Neuronal stem cell (in vitro differentiated cells): ENCODE data around the gene NFKBIB.

Experiments
- DNase-seq: peaks from one replicate; pipeline ENCODE4 v3.0.0-alpha.2; 2013; ENCODE audit warnings: low spot score
- H2AFZ ChIP-seq: one replicate; pipeline ENCODE4 v1.6.1; 2013; ENCODE audit warnings: mild to moderate bottlenecking, low read length, inconsistent platforms
- H2AK5ac ChIP-seq: 2 replicates; pipeline ENCODE4 v1.6.1; 2013; ENCODE audit warnings: low read depth, mild to moderate bottlenecking, inconsistent platforms, low read length, moderate library complexity, mixed read lengths
- H2BK120ac ChIP-seq: 2 replicates; pipeline ENCODE4 v1.6.1; 2013; ENCODE audit warnings: low read depth, mild to moderate bottlenecking, inconsistent platforms, low read length, moderate library complexity, mixed read lengths
- H2BK12ac ChIP-seq: one replicate; pipeline ENCODE4 v1.6.1; 2013; ENCODE audit warnings: low read length, inconsistent platforms
- H2BK15ac ChIP-seq: 2 replicates; pipeline ENCODE4 v1.6.1; 2013; ENCODE audit warnings: mild to moderate bottlenecking, low read length, inconsistent platforms, mixed read lengths
- H2BK5ac ChIP-seq: one replicate; pipeline ENCODE4 v1.6.1; 2013; ENCODE audit warnings: inconsistent platforms, mild to moderate bottlenecking, low read length, moderate library complexity
- H3K14ac ChIP-seq: one replicate; pipeline ENCODE4 v1.6.1; 2013; ENCODE audit warnings: low read length, inconsistent platforms
- H3K18ac ChIP-seq: 2 replicates; pipeline ENCODE4 v1.6.1; 2013; ENCODE audit warnings: low read length, inconsistent platforms
- H3K23ac ChIP-seq: 2 replicates; pipeline ENCODE4 v1.6.1; 2013; ENCODE audit warnings: low read depth, mild to moderate bottlenecking, mixed read lengths, low read length, inconsistent platforms; ENCODE audit not compliant: poor library complexity
- H3K27ac ChIP-seq: replicated peaks from 3 replicates; pipeline ENCODE4 v1.5.1; 2013; ENCODE audit warnings: low read length, inconsistent platforms
- H3K27me3 ChIP-seq, 3 experiments: 2 replicates each; pipeline ENCODE4 v1.6.1; 2013; ENCODE audit warnings: low read length in 3 of 3, mild to moderate bottlenecking in 2 of 3, inconsistent platforms in 1 of 3, low read depth in 1 of 3, mixed read lengths in 1 of 3, moderate library complexity in 1 of 3; ENCODE audit not compliant: control insufficient read depth in 3 of 3, insufficient read depth in 3 of 3
- H3K36me3 ChIP-seq, 2 donors: replicated peaks in 1 of 2; 2 replicates each; pipeline ENCODE4 v1.6.1; 2013; ENCODE audit warnings: low read length in 2 of 2; ENCODE audit not compliant: control insufficient read depth in 2 of 2, insufficient read depth in 2 of 2
- H3K4ac ChIP-seq: 2 replicates; pipeline ENCODE4 v1.6.1; 2013; ENCODE audit warnings: inconsistent platforms, mild to moderate bottlenecking, low read length, moderate library complexity
- H3K4me1 ChIP-seq, 2 donors: 1 replicate in 1 of 2; 2 replicates in 1 of 2; pipeline ENCODE4 v1.6.1; 2013; ENCODE audit warnings: low read length in 2 of 2, low read depth in 1 of 2; ENCODE audit not compliant: control insufficient read depth in 2 of 2, insufficient read depth in 1 of 2
- H3K4me2 ChIP-seq: one replicate; pipeline ENCODE4 v1.6.1; 2013; ENCODE audit warnings: mild to moderate bottlenecking, low read length, inconsistent platforms; ENCODE audit not compliant: insufficient read depth, poor library complexity, severe bottlenecking
- H3K4me3 ChIP-seq, 2 donors: 2 replicates each; pipeline ENCODE4 v1.5.1; 2013; ENCODE audit warnings: low read length in 2 of 2, mild to moderate bottlenecking in 2 of 2, inconsistent platforms in 1 of 2, moderate library complexity in 1 of 2
- H3K79me1 ChIP-seq: one replicate; pipeline ENCODE4 v1.6.1; 2013; ENCODE audit warnings: low read depth, mild to moderate bottlenecking, inconsistent platforms, low read length, moderate library complexity
- H3K9ac ChIP-seq: one replicate; pipeline ENCODE4 v1.6.1; 2013; ENCODE audit warnings: mild to moderate bottlenecking, low read depth, low read length, inconsistent platforms; ENCODE audit not compliant: poor library complexity
- H3K9me3 ChIP-seq, 2 donors: replicated peaks in 1 of 2; 2 replicates each; pipeline versions ENCODE3 to v1.6.1; 2013; ENCODE audit warnings: low read length in 2 of 2, mild to moderate bottlenecking in 2 of 2, inconsistent platforms in 1 of 2, low read depth in 1 of 2, mixed read lengths in 1 of 2, moderate library complexity in 1 of 2; ENCODE audit not compliant: control insufficient read depth in 2 of 2, insufficient read depth in 1 of 2
- H4K8ac ChIP-seq: one replicate; pipeline ENCODE4 v1.6.1; 2013; ENCODE audit warnings: low read depth, mild to moderate bottlenecking, inconsistent platforms, low read length, moderate library complexity
- H4K91ac ChIP-seq: one replicate; pipeline ENCODE4 v1.6.1; 2013; ENCODE audit warnings: low read length, low read depth, mild to moderate bottlenecking, inconsistent platforms; ENCODE audit not compliant: poor library complexity
- WGBS, 2 donors: extraction: QIAGEN DNeasy Blood & Tissue Kit; methylation state at CpG; one replicate each; pipeline ENCODE4 v1.1.7; 2013; ENCODE audit warnings: missing lambda C conversion rate in 2 of 2, mixed read lengths in 1 of 2; ENCODE audit not compliant: insufficient read length in 2 of 2, insufficient replicate concordance in 1 of 2; ENCODE audit errors: extremely low coverage in 2 of 2; 5-methylcytosine and 5-hydroxymethylcytosine counted together

Gene NFKBIB

GRCh38 chr19:38944981-38945506 lies 45.3 kb downstream of the NFKBIB start:
- H3K4ac ChIP-seq, result no peak overlapping the region
- no peak overlapping the region for H3K23ac ChIP-seq
- no peak overlapping the region for H4K8ac ChIP-seq
- H2BK12ac ChIP-seq, result no peak overlapping the region
- H3K27ac ChIP-seq, result no peak overlapping the region
- H3K4me3 ChIP-seq, result no peak overlapping the region
- no peak overlapping the region for H2BK5ac ChIP-seq
- no peak overlapping the region for H4K91ac ChIP-seq
- H2BK15ac ChIP-seq, result no peak overlapping the region
- no peak overlapping the region for H2AFZ ChIP-seq
- H3K4me1 ChIP-seq, result peaks cover 2% of the 10 kb centered on the region in 2 donors
- H3K27me3 ChIP-seq, result peaks cover 0 to 2% (median 0%) of the 10 kb centered on the region in 3 experiments
- H3K4me2 ChIP-seq, result no peak overlapping the region
- peaks cover 0 to 6% of the 10 kb centered on the region in 2 donors for H3K36me3 ChIP-seq
- no peak overlapping the region for H2AK5ac ChIP-seq
- H3K14ac ChIP-seq, result no peak overlapping the region
- H3K18ac ChIP-seq, result no peak overlapping the region
- peaks cover 4% of the 10 kb centered on the region for H3K79me1 ChIP-seq
- no peak for DNase-seq
- H3K9ac ChIP-seq, result no peak overlapping the region
- no peak overlapping the region for H2BK120ac ChIP-seq
- no CpG with 5 or more reads among the region's 12 CpGs for WGBS, 2 donors
- H3K9me3 ChIP-seq, result no peaks in the 10 kb centered on the region

GRCh38 chr19:38945562-38946228 lies 45.9 kb downstream of the NFKBIB start:
- Histone ChIP-seq H3K4me3 (no peak overlapping the region), H3K18ac (no peak overlapping the region), H4K8ac (no peak overlapping the region), H3K9me3 (no peaks in the 10 kb centered on the region), H3K4me2 (no peak overlapping the region), H3K4ac (no peak overlapping the region), H3K36me3 (peaks cover 0 to 6% of the 10 kb centered on the region in 2 donors), H3K27me3 (peaks cover 0 to 6% (median 0%) of the 10 kb centered on the region in 3 experiments), H2BK15ac (no peak overlapping the region), H3K4me1 (peaks cover 2 to 3% of the 10 kb centered on the region in 2 donors), H3K27ac (no peak overlapping the region), H2BK12ac (no peak overlapping the region), H4K91ac (no peak overlapping the region), H2AFZ (no peak overlapping the region), H3K23ac (no peak overlapping the region), H2BK5ac (no peak overlapping the region), H3K9ac (no peak overlapping the region), H2BK120ac (no peak overlapping the region), H3K79me1 (peaks cover 4% of the 10 kb centered on the region), H2AK5ac (no peak overlapping the region), H3K14ac (no peak overlapping the region)
- DNase-seq, result no peak
- WGBS, 2 donors, result no CpG with 5 or more reads among the region's 3 CpGs

- H2AK5ac ChIP-seq, result no peak overlapping the region
- no peaks in the 10 kb centered on the region for H3K9me3 ChIP-seq
- H3K27me3 ChIP-seq, result peaks cover 0 to 6% (median 0%) of the 10 kb centered on the region in 3 experiments
- DNase-seq, result no peak
- WGBS, 2 donors, result no CpG with 5 or more reads among the region's 11 CpGs
- no peak overlapping the region for H3K4me3 ChIP-seq
- H3K14ac ChIP-seq, result no peak overlapping the region
- peaks cover 0 to 6% of the 10 kb centered on the region in 2 donors for H3K36me3 ChIP-seq
- no peak overlapping the region for H4K91ac ChIP-seq
- no peak overlapping the region for H3K4me2 ChIP-seq
- H2BK12ac ChIP-seq, result no peak overlapping the region
- no peak overlapping the region for H3K23ac ChIP-seq
- no peak overlapping the region for H4K8ac ChIP-seq
- H3K4ac ChIP-seq, result no peak overlapping the region
- no peak overlapping the region for H2BK5ac ChIP-seq
- H3K79me1 ChIP-seq, result peaks cover 4% of the 10 kb centered on the region
- H2BK120ac ChIP-seq, result no peak overlapping the region
- no peak overlapping the region for H2BK15ac ChIP-seq
- H3K27ac ChIP-seq, result no peak overlapping the region
- H3K9ac ChIP-seq, result no peak overlapping the region
- H3K4me1 ChIP-seq, result peaks cover 2 to 3% of the 10 kb centered on the region in 2 donors
- no peak overlapping the region for H3K18ac ChIP-seq
- no peak overlapping the region for H2AFZ ChIP-seq
These were observed 46.7 kb downstream of the NFKBIB start for GRCh38 chr19:38946229-38947010.
